HG03457 (cell line): ENCODE results near the gene PYGB.

Source experiments
- ATAC-seq: cut with Tn5 transposase; IDR thresholded peaks from one replicate; pipeline ENCODE4 v1.9.1; 2021; ENCODE audit warnings: moderate number of reproducible peaks; ENCODE audit not compliant: unreplicated experiment

PYGB gene

GRCh38 chr20:25269057-25269832 lies 21.4 kb downstream of the PYGB start:
- no peak for ATAC-seq

GRCh38 chr20:25269833-25270170 lies 21.9 kb downstream of the PYGB start:
- ATAC-seq = no peak

- ATAC-seq = no peak
Observed at GRCh38 chr20:25270829-25271251, 23.0 kb downstream of the PYGB start.

GRCh38 chr20:25271486-25272222 lies 23.8 kb downstream of the PYGB start:
- no peak for ATAC-seq

GRCh38 chr20:25272223-25273000 lies 24.5 kb downstream of the PYGB start:
- no peak for ATAC-seq

GRCh38 chr20:25273046-25273445 lies 25.2 kb downstream of the PYGB start:
- ATAC-seq = no peak

GRCh38 chr20:25273541-25274358 lies 25.9 kb downstream of the PYGB start:
- ATAC-seq = no peak

GRCh38 chr20:25274481-25274880 lies 26.6 kb downstream of the PYGB start:
- no peak for ATAC-seq

GRCh38 chr20:25274891-25275812 lies 27.3 kb downstream of the PYGB start:
- no peak for ATAC-seq

- ATAC-seq = no peak
Observed at GRCh38 chr20:25275813-25276532, 28.1 kb downstream of the PYGB start.

GRCh38 chr20:25276533-25277050 lies 28.7 kb downstream of the PYGB start:
- ATAC-seq = no peak

- ATAC-seq = no peak
Observed at GRCh38 chr20:25277051-25277801, 29.3 kb downstream of the PYGB start.

- no peak for ATAC-seq
Observed at GRCh38 chr20:25277941-25278521, 30.1 kb downstream of the PYGB start.

- ATAC-seq = no peak
Observed at GRCh38 chr20:25278636-25279361, 30.9 kb downstream of the PYGB start.

- ATAC-seq = no peak
Observed at GRCh38 chr20:25279403-25279802, 31.5 kb downstream of the PYGB start.

GRCh38 chr20:25280051-25280573 lies 32.2 kb downstream of the PYGB start:
- ATAC-seq = no peak
